CD4-positive, alpha-beta T cell (primary cell): ENCODE data around the gene PPP1R13B. TPM values are rescaled to one million over a fixed set of nuclear protein-coding genes. Genes with fewer than 3 reads are reported as not detected.

ENCODE experiments used
- ATAC-seq: fragments of 200-7000 bp; cut with Tn5 transposase; one replicate; pipeline ENCODE4 v1.10.0; 2022; ENCODE audit warnings: mild to moderate bottlenecking; ENCODE audit not compliant: poor library complexity
- CTCF ChIA-PET: fragments of 350-600 bp; sonication (Branson Sonifier 250); formaldehyde crosslinking; loops from one replicate; lab custom pipeline; 2021; ENCODE audit warnings: antibody characterized with exemption, inconsistent platforms; lab: Charles Lee
- POLR2A ChIA-PET: fragments of 350-600 bp; sonication (Branson Sonifier 250); formaldehyde crosslinking; loops from one replicate; lab custom pipeline; 2021; ENCODE audit warnings: antibody characterized with exemption, inconsistent platforms; lab: Charles Lee
- DNase-seq, 14 experiments: peaks; one replicate each; pipeline ENCODE4 v3.0.0-alpha.2; 2013 to 2020; ENCODE audit warnings: mixed read lengths in 2 of 14
- H3K27ac ChIP-seq, 2 donors: one replicate each; pipeline versions ENCODE4 v1.5.1 to v1.7.0; 2013; ENCODE audit warnings: low read length in 2 of 2, low read depth in 1 of 2, mild to moderate bottlenecking in 1 of 2
- H3K27me3 ChIP-seq, 2 experiments: 1 replicate in 1 of 2; 2 replicates in 1 of 2; pipeline versions ENCODE4 v1.6.1 to v1.7.0; 2013; ENCODE audit warnings: low read length in 2 of 2, control low read depth in 1 of 2, mild to moderate bottlenecking in 1 of 2, moderate library complexity in 1 of 2; ENCODE audit not compliant: insufficient read depth in 2 of 2, control insufficient read depth in 1 of 2
- H3K36me3 ChIP-seq: one replicate; pipeline ENCODE4 v1.6.1; 2013; ENCODE audit warnings: low read length, control low read depth; ENCODE audit not compliant: insufficient read depth
- H3K4me1 ChIP-seq: one replicate; pipeline ENCODE4 v1.6.1; 2013; ENCODE audit warnings: low read length, control low read depth; ENCODE audit not compliant: insufficient read depth
- H3K4me3 ChIP-seq: one replicate; pipeline ENCODE4 v1.5.1; 2013; ENCODE audit warnings: mild to moderate bottlenecking, low read length, moderate library complexity
- H3K9me3 ChIP-seq, 2 experiments: 1 replicate in 1 of 2; 2 replicates in 1 of 2; pipeline versions ENCODE4 v1.6.1 to v1.7.0; 2013; ENCODE audit warnings: low read length in 2 of 2, mild to moderate bottlenecking in 2 of 2, control low read depth in 1 of 2, moderate library complexity in 1 of 2; ENCODE audit not compliant: control insufficient read depth in 1 of 2, insufficient read depth in 1 of 2
- H3K27ac Mint-ChIP-seq: one replicate; pipeline ENCODE4 v1.8.0; 2020; ENCODE audit warnings: mixed read lengths
- H3K27me3 Mint-ChIP-seq: one replicate; pipeline ENCODE4 v1.8.0; 2021; ENCODE audit warnings: mixed read lengths
- H3K36me3 Mint-ChIP-seq: one replicate; pipeline ENCODE4 v1.8.0; 2021; ENCODE audit warnings: low read depth, mixed read lengths
- H3K4me1 Mint-ChIP-seq: one replicate; pipeline ENCODE4 v1.8.0; 2021; ENCODE audit warnings: low read depth, mixed read lengths
- H3K4me3 Mint-ChIP-seq: one replicate; pipeline ENCODE4 v1.8.0; 2020; ENCODE audit warnings: mild to moderate bottlenecking, mixed read lengths
- H3K9me3 Mint-ChIP-seq: one replicate; pipeline ENCODE4 v1.8.0; 2020; ENCODE audit warnings: mixed read lengths
- CTCF ChIP-seq: fragments of 200-600 bp; IDR thresholded peaks from one replicate; pipeline ENCODE4 v1.8.0; 2022; ENCODE audit warnings: antibody characterized with exemption, mild to moderate bottlenecking
- intact Hi-C, 2 experiments: fragments of 100-400 bp; cut with DNase I in 1 of 2; cut with micrococcal nuclease in 1 of 2; formaldehyde crosslinking; loops; one replicate each; pipeline versions ENCODE4 v1.15.1 to v1.9.0; 2023 to 2025; cut with DNase I, micrococcal nuclease
- total RNA-seq, 174 experiments: library from RNA in 2 of 174; stranded (reverse) in 2 of 174; gene quantifications; one replicate each; pipeline ENCODE4 v1.2.3 and lab custom pipeline; 2021 to 2026

PPP1R13B gene
- total RNA-seq, 2 experiments from 2014 or later, result 14.3 to 14.4 TPM

- Histone ChIP-seq H3K27me3 (no peaks in the 10 kb centered on the region), H3K27ac (no peak overlapping the region), H3K36me3 (peaks cover 19% of the 10 kb centered on the region), H3K4me1 (peaks cover 12% of the 10 kb centered on the region), H3K9me3 (no peaks in the 10 kb centered on the region), H3K4me3 (no peak overlapping the region)
- no peaks in the 10 kb centered on the region for H3K27me3 Mint-ChIP-seq
- H3K4me1 Mint-ChIP-seq, result peaks cover 11% of the 10 kb centered on the region
- no peaks in the 10 kb centered on the region for H3K9me3 Mint-ChIP-seq
- H3K36me3 Mint-ChIP-seq, result peaks cover 38% of the 10 kb centered on the region
- no peak overlapping the region for H3K27ac Mint-ChIP-seq
- no peak for DNase-seq
- CTCF ChIA-PET, result no interaction called here
- intact Hi-C loops, result no loop called here
- POLR2A ChIA-PET, result no interaction called here
- ATAC-seq, result no peak
- no peak for TF ChIP-seq CTCF
- no peak overlapping the region for H3K4me3 Mint-ChIP-seq
Measured at GRCh38 chr14:103744621-103745395, 102.6 kb downstream of the PPP1R13B start.

DNA sequence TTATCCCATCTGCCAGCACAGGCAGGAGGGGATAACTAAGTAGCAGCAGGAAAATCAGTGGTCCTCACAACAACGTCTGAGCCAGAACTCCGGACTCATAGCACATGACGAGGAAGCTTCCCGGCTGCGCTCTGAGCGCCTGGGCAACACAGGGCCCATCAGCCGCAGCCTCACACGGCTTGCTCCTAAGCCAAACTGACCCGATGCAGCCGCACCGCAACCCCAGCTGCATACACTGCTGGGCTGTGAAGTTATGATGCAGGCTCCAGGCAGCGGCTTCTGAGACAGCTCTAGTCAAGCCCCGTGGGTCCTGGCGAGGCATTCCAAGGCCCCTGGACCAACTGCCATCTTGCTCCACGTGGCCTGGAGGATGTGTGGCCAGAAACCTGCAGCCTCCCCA lies 103.7 kb downstream of the PPP1R13B start:
- Histone ChIP-seq H3K9me3 (no peaks in the 10 kb centered on the region), H3K36me3 (peaks cover 25% of the 10 kb centered on the region), H3K27me3 (no peaks in the 10 kb centered on the region), H3K4me1 (peaks cover 10% of the 10 kb centered on the region), H3K27ac (no peak overlapping the region), H3K4me3 (no peak overlapping the region)
- H3K9me3 Mint-ChIP-seq, result no peaks in the 10 kb centered on the region
- ChIA-PET CTCF (no interaction called here), POLR2A (no interaction called here)
- no peaks in the 10 kb centered on the region for H3K27me3 Mint-ChIP-seq
- H3K36me3 Mint-ChIP-seq, result peaks cover 42% of the 10 kb centered on the region
- H3K27ac Mint-ChIP-seq, result no peak overlapping the region
- DNase-seq (no peak), ATAC-seq (no peak)
- TF ChIP-seq CTCF, result no peak
- H3K4me3 Mint-ChIP-seq, result no peak overlapping the region
- H3K4me1 Mint-ChIP-seq, result peaks cover 10% of the 10 kb centered on the region
- intact Hi-C loops, result no loop called here

- no peak overlapping the region for H3K4me3 Mint-ChIP-seq
- intact Hi-C loops, result no loop called here
- no peak for TF ChIP-seq CTCF
- DNase-seq (no peak), ATAC-seq (no peak)
- Histone ChIP-seq H3K36me3 (peaks cover 34% of the 10 kb centered on the region), H3K4me1 (peaks cover under 1% of the 10 kb centered on the region), H3K27ac (no peak overlapping the region), H3K9me3 (no peaks in the 10 kb centered on the region), H3K4me3 (no peak overlapping the region), H3K27me3 (no peaks in the 10 kb centered on the region)
- no peaks in the 10 kb centered on the region for H3K4me1 Mint-ChIP-seq
- H3K36me3 Mint-ChIP-seq, result peaks cover 46% of the 10 kb centered on the region
- H3K27ac Mint-ChIP-seq, result no peak overlapping the region
- H3K9me3 Mint-ChIP-seq, result no peaks in the 10 kb centered on the region
- H3K27me3 Mint-ChIP-seq, result no peaks in the 10 kb centered on the region
- ChIA-PET CTCF (no interaction called here), POLR2A (no interaction called here)
Measured at GRCh38 chr14:103742499-103743255, 104.7 kb downstream of the PPP1R13B start.
